ENCODE results near the gene TRIML1. TPM values are rescaled to one million over a fixed set of nuclear protein-coding genes. Genes with fewer than 3 reads are reported as not detected.

Gene TRIML1
- total RNA-seq, 1 experiment from 2014 or later, result not detected

GRCh38 chr4:188106454-188106853, 32.8 kb upstream of the TRIML1 start:
- no peaks in the 10 kb centered on the region for H4K20me1 ChIP-seq (ENCODE audit: insufficient read depth)
- no peaks in the 10 kb centered on the region for H3K9me3 ChIP-seq (ENCODE audit: control insufficient read depth in 1 of 2, insufficient read depth in 1 of 2, low read depth in 1 of 2, low read length in 2 of 2)
- no peak overlapping the region for H2AFZ ChIP-seq (ENCODE audit: low read depth, low read length, poor library complexity, severe bottlenecking)
- ChIA-PET CTCF (no interaction called here), POLR2A (no interaction called here), RAD21 (ENCODE audit: low non-redundant PET in 1 of 2, low total read pairs in 2 of 2, uncharacterized antibody in 2 of 2, unreplicated experiment in 2 of 2) (no interaction called here)
- intact Hi-C loops (cut with micrococcal nuclease), result loop anchor here (5.0 kb wide), 1 partner anchor 114 kb away; no protein-coding TSS in a partner anchor
- ATAC-seq (no peak), DNase-seq (ENCODE audit: low read depth, low spot score) (no peak)
- H3K4me1 ChIP-seq (ENCODE audit: control insufficient read depth in 1 of 2, insufficient read depth in 2 of 2, low read length in 2 of 2), result peaks cover 31 to 45% of the 10 kb centered on the region in 2 experiments
- H3K9ac ChIP-seq (ENCODE audit: low read length), result no peak overlapping the region
- TF ChIP-seq CTCF (IDR thresholded peaks at IDR 0.05 in 2 of 3, conservative IDR thresholded peaks at IDR 0.05 in 1 of 3; ENCODE audit: borderline replicate concordance in 1 of 3, insufficient read depth in 1 of 3, low read depth in 2 of 3, low read length in 2 of 3), result no peak
- TF ChIP-seq ZNF274 (IDR thresholded peaks at IDR 0.05; ENCODE audit: low read depth, low read length), result no peak
- TF ChIP-seq JUND (IDR thresholded peaks at IDR 0.05), result no peak
- no peak for TF ChIP-seq ELF1 (IDR thresholded peaks at IDR 0.05; ENCODE audit: borderline replicate concordance, low read depth)
- no peak for TF ChIP-seq FOSL1 (IDR thresholded peaks at IDR 0.05; ENCODE audit: low read depth)
- TF ChIP-seq, protein P1, sequence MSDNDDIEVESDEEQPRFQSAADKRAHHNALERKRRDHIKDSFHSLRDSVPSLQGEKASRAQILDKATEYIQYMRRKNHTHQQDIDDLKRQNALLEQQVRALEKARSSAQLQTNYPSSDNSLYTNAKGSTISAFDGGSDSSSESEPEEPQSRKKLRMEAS (IDR thresholded peaks at IDR 0.05), result no peak
- no peaks in the 10 kb centered on the region for H3K27me3 ChIP-seq (ENCODE audit: insufficient read depth, low read length)
- no peak overlapping the region for H3K4me2 ChIP-seq (ENCODE audit: low read length)
- H3K36me3 ChIP-seq (ENCODE audit: control insufficient read depth in 1 of 2, insufficient read depth in 2 of 2, low read length in 2 of 2), result peaks cover 0 to 6% of the 10 kb centered on the region in 2 experiments; a peak in 2 of 4 replicates
- no peak overlapping the region for H3K4me3 ChIP-seq (replicated peaks in 1 of 2; ENCODE audit: low read depth in 1 of 2, low read length in 2 of 2)
- no TSS peak for BruUV-seq (replicated peaks)
- H3K79me2 ChIP-seq (ENCODE audit: insufficient read depth, low read length), result 0 out of 2 replicates have a peak, but pooled peaks cover 5% of the 10 kb centered on the region
- H3K9me2 ChIP-seq (ENCODE audit: insufficient read depth), result no peaks in the 10 kb centered on the region
- H3K27ac ChIP-seq (ENCODE audit: low read depth, low read length), result no peak overlapping the region

All from HCT116 (cell line).